NOMO-1 treated with DMSO at 0.1 percent for 48 hours (cell line): ENCODE measurements around the gene TBC1D22A.

Source experiments
- DNase-seq: peaks from one replicate; lab custom pipeline; 2025; ENCODE audit not compliant: unreplicated experiment; lab: John Stamatoyannopoulos, UW

The TBC1D22A gene

GRCh38 chr22:47051441-47052071, 289.1 kb downstream of the TBC1D22A start:
- DNase-seq = no peak

GRCh38 chr22:47052236-47053012, 290.0 kb downstream of the TBC1D22A start:
- DNase-seq = no peak

- DNase-seq = no peak
Observed at GRCh38 chr22:47053013-47053725, 290.7 kb downstream of the TBC1D22A start.

GRCh38 chr22:47053726-47054141, 291.3 kb downstream of the TBC1D22A start:
- no peak for DNase-seq

GRCh38 chr22:47054231-47055072, 292.0 kb downstream of the TBC1D22A start:
- no peak for DNase-seq

- no peak for DNase-seq
Observed at GRCh38 chr22:47055073-47055355, 292.6 kb downstream of the TBC1D22A start.

GRCh38 chr22:47055461-47055860, 293.0 kb downstream of the TBC1D22A start:
- no peak for DNase-seq

GRCh38 chr22:47055921-47056320, 293.5 kb downstream of the TBC1D22A start:
- DNase-seq = no peak

- no peak for DNase-seq
Observed at GRCh38 chr22:47056361-47056760, 293.9 kb downstream of the TBC1D22A start.

GRCh38 chr22:47056776-47057470, 294.5 kb downstream of the TBC1D22A start:
- DNase-seq = no peak

- no peak for DNase-seq
Observed at GRCh38 chr22:47057916-47058585, 295.6 kb downstream of the TBC1D22A start.

- no peak for DNase-seq
Observed at GRCh38 chr22:47059076-47059475, 296.6 kb downstream of the TBC1D22A start.

GRCh38 chr22:47059701-47060161, 297.3 kb downstream of the TBC1D22A start:
- DNase-seq = no peak

GRCh38 chr22:47060718-47061117, 298.3 kb downstream of the TBC1D22A start:
- DNase-seq = no peak

- no peak for DNase-seq
Observed at GRCh38 chr22:47061226-47061625, 298.8 kb downstream of the TBC1D22A start.

GRCh38 chr22:47062126-47062525, 299.7 kb downstream of the TBC1D22A start:
- DNase-seq = no peak

- DNase-seq = no peak
Observed at GRCh38 chr22:47063071-47063509, 300.6 kb downstream of the TBC1D22A start.

- no peak for DNase-seq
Observed at GRCh38 chr22:47063606-47064005, 301.2 kb downstream of the TBC1D22A start.

GRCh38 chr22:47064016-47064415, 301.6 kb downstream of the TBC1D22A start:
- DNase-seq = no peak

- DNase-seq = no peak
Observed at GRCh38 chr22:47064416-47064815, 302.0 kb downstream of the TBC1D22A start.
